HEK293 (cell line): ENCODE data around the gene HAAO.

ENCODE experiments used
- CTCF ChIA-PET: fragments of 350-600 bp; formaldehyde crosslinking; extraction: SDS; loops from one replicate; lab custom pipeline; 2021; ENCODE audit warnings: antibody characterized with exemption; lab: Yijun Ruan, JAX
- POLR2A ChIA-PET: fragments of 300-600 bp; formaldehyde crosslinking; extraction: SDS; loops from one replicate; lab custom pipeline; 2020; ENCODE audit warnings: antibody characterized with exemption, inconsistent platforms; lab: Yijun Ruan, JAX
- H3K27ac ChIP-seq: fragments of 200-500 bp; sonication (Bioruptor generic); 2 replicates; pipeline ENCODE4 v1.5.1; 2014; ENCODE audit warnings: low read depth, low read length, control low read depth, inconsistent platforms; ENCODE audit errors: extremely low read depth
- H3K36me3 ChIP-seq, 2 experiments: fragments of 200-500 bp in 1 of 2; sonication (Bioruptor generic) in 1 of 2; 1 replicate in 1 of 2; 2 replicates in 1 of 2; pipeline ENCODE4 v1.5.1; 2014 to 2017; ENCODE audit warnings: inconsistent platforms in 2 of 2, low read length in 2 of 2; ENCODE audit not compliant: control insufficient read depth in 2 of 2, insufficient read depth in 1 of 2
- H3K4me1 ChIP-seq: fragments of 200-500 bp; sonication (Bioruptor generic); 2 replicates; pipeline ENCODE4 v1.5.1; 2014; ENCODE audit warnings: mild to moderate bottlenecking, low read length, inconsistent platforms; ENCODE audit not compliant: control insufficient read depth, insufficient read depth
- H3K4me3 ChIP-seq: 2 replicates; pipeline ENCODE4 v1.5.1; 2011; ENCODE audit warnings: low read depth, mild to moderate bottlenecking, control low read depth, low read length, moderate library complexity
- H3K9me3 ChIP-seq: fragments of 200-500 bp; sonication (Bioruptor generic); 2 replicates; pipeline ENCODE4 v1.5.1; 2014; ENCODE audit warnings: low read depth, low read length, inconsistent platforms; ENCODE audit not compliant: control insufficient read depth, insufficient read depth
- BCL11A ChIP-seq: fragments of 450-650 bp; formaldehyde crosslinking; IDR thresholded peaks from 2 replicates; pipeline ENCODE4 v1.5.1; 2016; ENCODE audit warnings: low read depth, missing biosample characterization, missing genetic modification characterization
- BCL11B ChIP-seq: fragments of 450-650 bp; formaldehyde crosslinking; IDR thresholded peaks from 2 replicates; pipeline ENCODE4 v1.5.1; 2016; ENCODE audit warnings: low read depth, missing biosample characterization, missing genetic modification characterization
- ELK4 ChIP-seq: IDR thresholded peaks from 2 replicates; pipeline ENCODE4 v1.6.1; 2011; ENCODE audit warnings: mild to moderate bottlenecking, low read depth, low read length, borderline replicate concordance
- GLI2 ChIP-seq: fragments of 450-650 bp; formaldehyde crosslinking; IDR thresholded peaks from 2 replicates; pipeline ENCODE4; 2017; ENCODE audit warnings: missing biosample characterization, missing genetic modification characterization, low read depth, borderline replicate concordance
- KLF1 ChIP-seq: fragments of 450-650 bp; formaldehyde crosslinking; IDR thresholded peaks from 2 replicates; pipeline ENCODE4 v1.5.1; 2016; ENCODE audit warnings: missing biosample characterization, missing genetic modification characterization
- KLF8 ChIP-seq: fragments of 450-650 bp; formaldehyde crosslinking; IDR thresholded peaks from 2 replicates; pipeline ENCODE4 v1.5.1; 2016; ENCODE audit warnings: missing biosample characterization, missing genetic modification characterization
- MZF1 ChIP-seq: fragments of 450-650 bp; formaldehyde crosslinking; IDR thresholded peaks from 2 replicates; pipeline ENCODE4 v1.5.1; 2017; ENCODE audit warnings: missing biosample characterization, missing genetic modification characterization, borderline replicate concordance
- PRDM4 ChIP-seq: fragments of 450-650 bp; formaldehyde crosslinking; IDR thresholded peaks from 2 replicates; pipeline ENCODE4 v1.5.1; 2017; ENCODE audit warnings: missing biosample characterization, missing genetic modification characterization
- RBAK ChIP-seq: fragments of 450-650 bp; formaldehyde crosslinking; IDR thresholded peaks from 2 replicates; pipeline ENCODE4 v1.5.1; 2016; ENCODE audit warnings: missing biosample characterization, missing genetic modification characterization
- SP2 ChIP-seq: fragments of 450-650 bp; formaldehyde crosslinking; IDR thresholded peaks from 2 replicates; pipeline ENCODE4 v1.5.1; 2016; ENCODE audit warnings: missing biosample characterization, missing genetic modification characterization
- SP3 ChIP-seq: fragments of 450-650 bp; formaldehyde crosslinking; IDR thresholded peaks from 2 replicates; pipeline ENCODE4 v1.5.1; 2016; ENCODE audit warnings: missing biosample characterization, missing genetic modification characterization
- ZBTB17 ChIP-seq: fragments of 450-650 bp; formaldehyde crosslinking; IDR thresholded peaks from 2 replicates; pipeline ENCODE4 v1.5.1; 2016; ENCODE audit warnings: missing biosample characterization, missing genetic modification characterization
- ZNF112 ChIP-seq: fragments of 450-650 bp; formaldehyde crosslinking; IDR thresholded peaks from 2 replicates; pipeline ENCODE4 v1.5.0; 2017; ENCODE audit warnings: missing biosample characterization, missing genetic modification characterization
- ZNF202 ChIP-seq: fragments of 450-650 bp; formaldehyde crosslinking; IDR thresholded peaks from 2 replicates; pipeline ENCODE4 v1.5.1; 2016; ENCODE audit warnings: missing biosample characterization, missing genetic modification characterization, borderline replicate concordance
- ZNF223 ChIP-seq: fragments of 450-650 bp; formaldehyde crosslinking; IDR thresholded peaks from 2 replicates; pipeline ENCODE4 v1.5.1; 2016; ENCODE audit warnings: missing biosample characterization, missing genetic modification characterization
- ZNF266 ChIP-seq: fragments of 450-650 bp; formaldehyde crosslinking; IDR thresholded peaks from 2 replicates; pipeline ENCODE4 v1.5.1; 2016; ENCODE audit warnings: missing biosample characterization, missing genetic modification characterization, low read depth
- ZNF404 ChIP-seq: fragments of 450-650 bp; formaldehyde crosslinking; IDR thresholded peaks from 2 replicates; pipeline ENCODE4 v1.5.1; 2017; ENCODE audit warnings: missing biosample characterization, missing genetic modification characterization
- ZNF513 ChIP-seq: fragments of 450-650 bp; IDR thresholded peaks from 2 replicates; pipeline ENCODE4 v1.5.1; 2018; ENCODE audit warnings: missing biosample characterization, missing genetic modification characterization
- ZNF555 ChIP-seq: fragments of 450-650 bp; formaldehyde crosslinking; conservative IDR thresholded peaks from 2 replicates; pipeline ENCODE4 v1.5.1; 2017; ENCODE audit warnings: missing biosample characterization, mild to moderate bottlenecking, missing genetic modification characterization, inconsistent platforms
- ZNF560 ChIP-seq: fragments of 450-650 bp; formaldehyde crosslinking; IDR thresholded peaks from 2 replicates; pipeline ENCODE4 v1.5.1; 2017; ENCODE audit warnings: missing biosample characterization, missing genetic modification characterization, borderline replicate concordance
- ZNF600 ChIP-seq: fragments of 450-650 bp; formaldehyde crosslinking; IDR thresholded peaks from 2 replicates; pipeline ENCODE4 v1.5.1; 2016; ENCODE audit warnings: missing biosample characterization, missing genetic modification characterization
- ZNF629 ChIP-seq: fragments of 450-650 bp; formaldehyde crosslinking; IDR thresholded peaks from 2 replicates; pipeline ENCODE4 v1.5.1; 2017; ENCODE audit warnings: missing biosample characterization, missing genetic modification characterization
- ZNF639 ChIP-seq: fragments of 450-650 bp; formaldehyde crosslinking; IDR thresholded peaks from 2 replicates; pipeline ENCODE4 v1.5.1; 2016; ENCODE audit warnings: missing biosample characterization, missing genetic modification characterization
- ZNF677 ChIP-seq: fragments of 450-650 bp; IDR thresholded peaks from 2 replicates; pipeline ENCODE4 v1.5.0; 2018; ENCODE audit warnings: missing biosample characterization, mild to moderate bottlenecking, missing genetic modification characterization, moderate library complexity
- ZNF768 ChIP-seq: fragments of 450-650 bp; formaldehyde crosslinking; IDR thresholded peaks from 2 replicates; pipeline ENCODE4 v1.5.1; 2018; ENCODE audit warnings: missing biosample characterization, mild to moderate bottlenecking, missing genetic modification characterization
- ZNF776 ChIP-seq: fragments of 450-650 bp; formaldehyde crosslinking; IDR thresholded peaks from 2 replicates; pipeline ENCODE4 v1.5.0; 2017; ENCODE audit warnings: missing biosample characterization, missing genetic modification characterization, borderline replicate concordance

The HAAO gene

GRCh38 chr2:42824454-42824807, 32.0 kb upstream of the HAAO start:
- H3K27ac ChIP-seq, result no peak overlapping the region
- no peak for TF ChIP-seq ZNF560 (tag by site-specific recombination)
- TF ChIP-seq ZNF776 (tag by site-specific recombination), result no peak
- no peak for TF ChIP-seq ZNF266 (tag by site-specific recombination)
- TF ChIP-seq SP3 (tag by site-specific recombination), result no peak
- TF ChIP-seq KLF8 (tag by site-specific recombination), result no peak
- no peak for TF ChIP-seq GLI2 (tag by site-specific recombination)
- no peak for TF ChIP-seq ZNF223 (tag by site-specific recombination)
- no peak for TF ChIP-seq SP2 (tag by site-specific recombination)
- no peak for TF ChIP-seq PRDM4
- no peak for TF ChIP-seq ZNF555 (tag by site-specific recombination)
- TF ChIP-seq ZNF202 (tag by site-specific recombination), result no peak
- no peak for TF ChIP-seq ZNF404
- TF ChIP-seq ZNF513 (tag by site-specific recombination), result no peak
- no peak for TF ChIP-seq ZNF639 (tag by site-specific recombination)
- TF ChIP-seq BCL11A (tag by site-specific recombination), result no peak
- no peak for TF ChIP-seq ZNF112 (tag by site-specific recombination)
- CTCF ChIA-PET, result interaction anchor here (0.7 to 1.9 kb wide), 2 partner anchors 34 to 738 kb away, joined by 3 to 7 read pairs; no protein-coding TSS in a partner anchor
- no peaks in the 10 kb centered on the region for H3K36me3 ChIP-seq
- POLR2A ChIA-PET, result interaction anchor here (0.7 kb wide), 1 partner anchor 331 kb away, joined by 4 read pairs; no protein-coding TSS in a partner anchor
- H3K4me3 ChIP-seq, result no peak overlapping the region
- no peaks in the 10 kb centered on the region for H3K9me3 ChIP-seq
- H3K4me1 ChIP-seq, result no peaks in the 10 kb centered on the region

GRCh38 chr2:42823744-42824453, 31.5 kb upstream of the HAAO start:
- Histone ChIP-seq H3K27ac (no peak overlapping the region), H3K9me3 (no peaks in the 10 kb centered on the region), H3K4me1 (no peaks in the 10 kb centered on the region), H3K36me3 (no peaks in the 10 kb centered on the region), H3K4me3 (no peak overlapping the region)
- POLR2A ChIA-PET, result interaction anchor here (0.7 kb wide), 1 partner anchor 330 kb away, joined by 4 read pairs; no protein-coding TSS in a partner anchor
- CTCF ChIA-PET, result interaction anchor here (0.7 to 1.9 kb wide), 2 partner anchors 35 to 739 kb away, joined by 3 to 7 read pairs; no protein-coding TSS in a partner anchor
- TF ChIP-seq ZNF600 (tag by site-specific recombination) (no peak), RBAK (tag by site-specific recombination) (no peak), ZBTB17 (no peak), ZNF768 (no peak), BCL11B (tag by site-specific recombination) (no peak), KLF1 (tag by site-specific recombination) (no peak), ZNF677 (tag by site-specific recombination) (no peak), PRDM4 (no peak), ELK4 (no peak), ZNF629 (tag by site-specific recombination) (no peak), MZF1 (no peak)
